HG03432 (cell line): ENCODE measurements around the gene NAB1.

Experiments
- ATAC-seq: cut with Tn5 transposase; IDR thresholded peaks from one replicate; pipeline ENCODE4 v1.9.1; 2021; ENCODE audit warnings: mild to moderate bottlenecking, moderate library complexity; ENCODE audit not compliant: unreplicated experiment

NAB1 gene

DNA sequence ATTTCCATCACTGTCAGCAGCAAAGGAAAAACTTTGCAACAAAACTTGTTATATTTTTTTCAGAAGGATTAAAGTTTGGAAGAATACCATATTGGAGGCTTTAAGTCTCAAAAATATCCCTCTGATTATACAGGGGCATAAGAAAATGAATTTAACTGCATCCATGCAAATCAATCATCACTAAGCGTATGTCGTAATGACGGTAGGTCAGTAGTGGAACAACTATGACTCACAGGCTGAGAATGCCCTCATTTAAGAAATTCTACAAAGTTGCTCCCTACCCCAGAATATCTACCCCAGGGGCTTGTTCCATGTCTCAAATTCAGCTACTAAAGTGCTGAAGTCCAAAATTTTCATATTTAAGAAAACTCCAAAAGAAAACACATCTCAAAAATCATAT, 12.5 kb upstream of the NAB1 start:
- ATAC-seq, result no peak

DNA sequence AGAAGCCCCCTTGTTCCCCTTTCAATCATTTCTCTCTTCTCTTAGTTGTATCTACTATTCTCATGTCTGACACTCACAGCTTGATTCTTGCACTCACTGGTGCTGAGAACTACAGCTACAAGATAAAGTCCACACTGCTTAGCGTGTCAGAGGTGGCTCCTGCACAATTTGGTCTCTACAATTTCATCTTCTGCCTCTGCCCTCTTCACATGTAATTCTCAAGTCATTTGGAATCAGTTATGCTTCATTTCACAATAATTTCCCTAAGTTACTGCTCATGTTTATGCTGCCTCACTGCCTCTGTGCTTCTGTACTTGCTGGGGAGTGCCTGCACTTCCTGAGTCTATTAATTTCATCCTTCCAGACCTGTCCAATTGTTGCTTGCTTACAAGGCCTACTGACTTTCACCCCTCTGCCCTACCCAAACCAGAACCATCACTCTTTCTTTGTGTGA, 11.6 kb upstream of the NAB1 start:
- ATAC-seq, result no peak

DNA sequence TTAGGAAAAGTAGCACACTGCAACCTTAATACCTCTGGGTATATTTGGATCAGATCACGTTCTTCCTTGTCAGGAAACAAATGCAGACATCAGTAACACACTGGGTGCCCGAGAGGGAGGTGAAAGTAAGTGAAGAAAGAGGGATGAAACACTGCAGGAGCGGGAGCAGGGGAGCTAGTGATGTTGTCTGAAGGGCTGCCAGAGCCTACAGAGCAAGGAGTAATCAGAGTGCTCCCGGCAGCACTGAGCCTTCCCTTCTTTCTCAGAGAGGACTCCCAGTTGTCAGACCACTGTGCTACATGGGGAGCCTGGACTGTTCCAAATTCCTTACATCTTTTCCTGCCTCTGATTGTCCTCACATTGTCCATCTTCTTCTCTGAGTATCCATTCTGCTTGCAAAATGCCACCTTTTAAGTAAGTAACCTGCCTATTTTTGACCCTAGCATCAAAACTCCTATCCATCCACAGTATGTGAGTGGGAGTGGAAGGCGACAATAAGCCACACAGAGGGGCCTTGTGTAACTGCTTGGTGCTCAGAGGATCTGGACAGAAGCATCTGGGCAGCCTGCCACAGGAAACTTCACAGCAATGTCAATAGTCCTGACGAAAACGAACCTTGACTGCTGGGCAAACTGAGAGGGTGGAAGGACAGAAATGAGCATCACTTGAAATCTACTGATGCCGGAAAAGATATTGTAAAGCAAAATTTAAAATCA, 10.8 kb upstream of the NAB1 start:
- ATAC-seq, result no peak

DNA sequence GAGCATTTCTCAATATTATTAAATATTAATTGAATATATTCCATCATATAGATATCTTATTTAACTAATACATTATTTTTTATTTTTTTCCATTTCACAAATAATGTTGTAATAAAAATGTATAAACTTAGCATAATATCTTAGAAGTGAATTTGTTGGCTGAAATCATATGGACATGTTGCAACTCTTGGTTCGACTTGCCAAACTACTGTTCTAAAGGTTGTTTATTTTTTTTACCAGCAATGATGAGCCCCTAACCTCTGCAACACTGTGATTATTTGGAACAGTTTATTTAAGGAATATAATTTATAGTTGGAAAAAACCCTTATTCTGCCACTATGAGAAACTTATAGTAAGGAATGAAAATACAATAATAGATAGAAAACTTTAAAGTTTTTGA, 8.8 kb upstream of the NAB1 start:
- no peak for ATAC-seq

GRCh38 chr2:190641469-190641868, 7.4 kb upstream of the NAB1 start:
- no peak for ATAC-seq

DNA sequence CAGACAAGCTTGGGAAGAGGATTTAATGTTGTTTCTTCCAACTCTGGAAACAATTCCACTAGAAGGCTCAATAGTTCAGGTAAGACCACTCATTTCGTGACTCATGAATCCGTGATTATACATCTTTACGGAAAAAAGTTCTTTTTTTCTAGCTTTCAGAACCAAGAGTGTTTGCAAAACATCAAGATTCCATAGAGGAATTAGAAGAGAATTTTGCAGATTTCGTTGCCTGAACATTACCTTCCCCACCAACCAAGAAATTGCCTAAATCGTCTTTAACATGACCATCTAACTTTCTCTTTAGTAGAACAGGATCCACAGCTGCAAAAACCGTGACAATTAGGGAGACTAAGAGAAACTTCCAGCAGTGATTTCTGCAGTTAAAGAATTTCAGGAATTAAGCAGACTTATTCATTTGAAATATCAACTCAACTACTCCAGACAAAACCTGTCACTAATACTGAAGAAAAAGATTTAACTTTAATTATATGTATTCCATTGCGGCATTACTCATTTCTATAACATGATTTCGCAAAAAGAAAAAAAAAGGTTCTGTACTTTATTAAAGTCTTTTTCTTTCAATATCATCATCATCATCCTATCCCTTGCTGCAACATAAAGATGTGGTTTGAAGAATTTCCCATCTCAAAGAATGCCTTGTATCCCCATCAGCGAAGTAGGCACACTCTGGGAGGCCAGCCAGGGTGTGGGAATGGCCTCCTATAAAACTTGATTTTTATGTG, 1.9 kb upstream of the NAB1 start:
- no peak for ATAC-seq

DNA sequence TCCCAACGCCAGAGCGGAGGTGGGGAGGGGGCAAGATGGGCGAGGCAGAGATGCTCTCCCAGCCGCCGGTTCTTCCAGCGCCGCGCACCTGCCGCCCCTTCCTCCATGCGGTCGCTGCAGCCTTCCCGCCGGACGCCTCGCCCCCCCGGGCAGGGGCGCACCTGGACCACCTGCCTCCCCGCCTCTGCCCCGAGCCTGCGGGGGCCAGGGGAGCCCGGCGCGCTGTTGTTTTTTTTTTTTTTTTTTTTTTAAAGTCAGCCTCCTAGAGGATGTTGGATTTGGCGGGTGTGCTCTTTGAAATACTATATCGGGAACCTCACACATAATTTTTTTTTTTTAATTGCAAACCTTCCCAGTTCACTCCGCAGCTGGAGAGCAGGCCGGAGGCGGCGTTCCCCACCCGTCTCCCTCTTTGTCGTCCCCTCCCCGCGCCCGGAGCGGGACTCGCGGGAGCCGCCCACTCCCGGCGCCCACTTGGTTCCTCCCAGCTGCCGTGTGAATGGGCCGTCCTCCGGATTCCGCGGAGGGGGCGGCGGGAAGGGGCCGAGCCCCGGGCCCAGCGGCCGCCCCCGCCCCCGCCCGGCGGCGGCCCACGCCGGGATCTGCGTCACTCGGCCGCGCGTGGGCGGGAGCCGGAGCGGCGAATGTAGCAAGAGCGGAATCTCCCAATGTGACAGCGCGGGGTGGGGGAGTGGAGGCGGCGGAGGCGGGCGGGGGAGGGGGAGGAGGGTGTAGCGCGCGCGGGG, 421 bp upstream of the NAB1 start:
- peak; percentile 80 for ATAC-seq

DNA sequence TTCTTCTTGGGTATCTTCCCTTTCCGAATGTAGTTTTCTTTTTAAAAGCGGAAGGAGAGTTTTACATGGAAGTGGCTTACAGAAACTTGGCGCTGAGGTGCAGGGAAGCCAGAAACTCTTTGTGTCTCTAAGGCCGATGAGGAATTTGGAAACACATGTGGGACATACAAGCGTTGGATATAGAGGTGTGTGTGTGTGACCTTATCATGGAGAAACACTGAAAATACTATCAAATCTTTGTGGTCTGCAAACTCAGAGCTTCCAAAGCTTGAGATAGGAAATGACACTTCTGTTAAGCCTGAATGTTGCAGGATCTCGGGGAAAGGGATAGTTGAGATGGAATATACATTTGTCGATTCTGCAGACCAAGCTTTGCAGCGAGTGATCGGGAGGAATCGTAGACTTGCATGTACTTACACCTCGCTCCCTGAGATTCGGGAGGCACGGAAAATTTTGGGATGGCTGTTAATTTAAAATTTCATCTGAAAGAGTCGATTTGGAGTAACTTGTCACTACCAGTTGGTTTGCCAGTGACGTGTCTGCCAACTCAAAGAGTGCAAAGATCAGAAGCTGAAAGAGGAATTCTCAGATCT, 1.0 kb downstream of the NAB1 start:
- no peak for ATAC-seq

GRCh38 chr2:190651413-190651812, 2.5 kb downstream of the NAB1 start:
- no peak for ATAC-seq

DNA sequence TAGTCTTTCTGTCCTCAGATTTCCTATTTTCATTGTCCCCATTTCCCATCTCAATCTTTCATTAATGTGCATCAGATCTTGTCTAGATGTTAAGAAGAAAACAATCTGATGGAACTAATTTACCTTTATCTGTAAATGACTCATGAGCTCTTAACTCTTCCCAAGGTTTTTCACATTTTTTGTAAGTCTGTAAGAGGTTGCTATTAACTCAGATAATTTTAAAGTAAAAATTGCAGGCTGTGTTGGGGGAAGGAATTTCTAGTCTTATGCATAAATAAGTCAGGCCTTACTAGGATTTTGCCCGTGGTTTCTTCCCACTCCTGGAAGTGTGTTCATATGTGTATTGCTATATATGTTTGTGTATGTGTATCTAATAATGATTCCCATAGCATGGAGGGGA, 4.3 kb downstream of the NAB1 start:
- no peak for ATAC-seq

DNA sequence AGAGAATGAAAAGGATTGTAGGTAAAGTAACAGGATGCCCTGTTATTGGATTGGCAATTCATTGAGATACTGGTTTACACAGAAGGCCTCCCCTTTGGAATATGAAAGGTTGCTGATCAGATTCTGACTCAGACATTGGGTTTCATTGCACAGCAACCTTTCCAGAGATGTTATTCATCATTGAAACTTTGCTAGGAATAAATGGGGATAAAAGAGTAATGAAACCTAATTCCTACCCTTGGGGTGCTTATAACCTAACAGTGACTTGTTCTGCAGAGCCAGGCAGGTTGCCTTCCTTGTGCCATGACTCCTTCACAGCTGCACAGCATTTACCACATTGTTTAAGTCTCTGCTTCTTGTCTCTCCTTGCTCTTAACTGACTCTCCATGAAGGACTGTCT, 5.0 kb downstream of the NAB1 start:
- ATAC-seq, result no peak

DNA sequence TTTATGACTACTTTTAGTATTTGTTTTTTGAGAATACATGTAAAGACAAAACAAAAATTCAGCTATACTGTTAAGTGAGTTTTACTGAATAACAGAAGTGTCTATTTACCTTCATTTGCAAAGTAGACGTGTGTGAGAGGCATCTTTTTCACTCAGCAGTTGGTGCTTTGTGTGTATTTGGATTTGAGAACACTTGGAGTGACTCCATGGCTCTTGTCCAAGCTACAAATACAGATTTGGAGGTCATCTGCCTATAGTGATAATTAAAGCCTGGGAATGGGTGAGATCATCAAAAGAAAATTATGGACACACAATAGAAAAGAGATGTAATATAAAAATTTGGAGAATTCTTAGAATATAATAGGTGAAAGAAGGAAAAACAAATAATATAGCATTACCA, 6.2 kb downstream of the NAB1 start:
- ATAC-seq, result no peak

- no peak for ATAC-seq
Measured at GRCh38 chr2:190655570-190655969, 6.7 kb downstream of the NAB1 start.

- no peak for ATAC-seq
Measured at GRCh38 chr2:190656301-190656700, 7.4 kb downstream of the NAB1 start.

GRCh38 chr2:190657474-190658255, 8.8 kb downstream of the NAB1 start:
- ATAC-seq, result no peak

DNA sequence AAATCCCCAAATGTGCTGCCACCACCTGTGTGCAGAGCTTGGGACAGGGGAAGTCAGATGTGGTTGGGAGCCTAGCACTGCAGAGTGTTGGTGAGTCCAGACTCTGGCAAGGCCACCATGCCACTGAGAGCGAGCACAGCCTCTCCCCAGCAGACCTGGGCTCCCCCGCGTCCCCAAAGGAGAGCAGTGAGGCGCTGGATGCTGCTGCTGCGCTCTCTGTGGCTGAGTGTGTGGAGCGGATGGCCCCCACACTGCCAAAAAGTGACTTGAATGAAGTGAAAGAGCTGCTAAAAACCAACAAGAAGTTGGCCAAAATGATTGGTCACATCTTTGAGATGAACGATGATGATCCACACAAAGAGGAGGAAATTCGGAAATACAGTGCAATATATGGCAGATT, 10.7 kb downstream of the NAB1 start:
- no peak for ATAC-seq

DNA sequence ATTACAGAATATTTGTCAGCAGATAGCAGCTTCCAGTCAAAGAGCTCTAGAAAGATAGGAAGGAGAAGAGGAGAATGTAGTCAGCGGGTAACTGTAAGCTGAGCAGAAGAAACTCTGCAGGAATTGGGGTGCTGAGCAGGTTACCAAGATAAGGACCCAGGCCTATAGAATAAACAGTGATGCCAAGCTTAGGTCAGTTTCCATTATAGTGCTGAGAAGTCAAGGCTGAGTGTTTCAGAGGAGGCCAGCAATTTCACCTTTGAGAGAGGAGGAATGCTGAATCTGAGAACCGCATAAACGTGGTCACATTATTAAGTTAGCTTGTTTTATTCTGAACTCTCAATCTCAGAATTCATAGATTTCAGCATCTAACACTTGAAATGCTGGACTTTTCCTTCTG, 13.9 kb downstream of the NAB1 start:
- no peak for ATAC-seq

- no peak for ATAC-seq
Measured at GRCh38 chr2:190663348-190663747, 14.5 kb downstream of the NAB1 start.

GRCh38 chr2:190663839-190664238, 15.0 kb downstream of the NAB1 start:
- no peak for ATAC-seq

DNA sequence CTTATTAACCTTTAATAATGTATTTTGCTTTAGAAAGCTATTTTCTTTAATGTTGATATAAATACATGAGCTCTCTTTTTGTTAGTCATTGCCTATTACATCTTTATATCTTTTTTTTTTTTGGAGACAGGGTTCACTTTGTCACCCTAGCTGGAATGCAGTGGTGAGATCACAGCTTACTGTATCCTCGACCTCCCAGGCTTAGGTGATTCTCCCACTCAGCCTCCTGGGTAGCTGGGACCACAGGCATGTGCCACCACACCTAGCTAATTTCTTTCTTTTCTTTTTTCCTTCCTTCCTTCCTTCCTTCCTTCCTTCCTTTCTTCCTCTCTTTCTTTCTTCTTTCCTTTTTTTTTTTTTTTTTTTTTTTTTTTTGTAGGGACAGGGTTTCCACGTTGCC, 15.4 kb downstream of the NAB1 start:
- ATAC-seq, result no peak

- no peak for ATAC-seq
Measured at GRCh38 chr2:190666895-190667294, 18.0 kb downstream of the NAB1 start.
